ENCODE measurements around the gene STRC. TPM values are rescaled to one million over a fixed set of nuclear protein-coding genes. Genes with fewer than 3 reads are reported as not detected.
"Not testable (repeated sequence)": the region's sequence is repeated elsewhere in the genome, so short reads cannot be mapped to it uniquely, and the experiment has no call there.

Gene STRC
- 1.6 TPM for total RNA-seq

DNA sequence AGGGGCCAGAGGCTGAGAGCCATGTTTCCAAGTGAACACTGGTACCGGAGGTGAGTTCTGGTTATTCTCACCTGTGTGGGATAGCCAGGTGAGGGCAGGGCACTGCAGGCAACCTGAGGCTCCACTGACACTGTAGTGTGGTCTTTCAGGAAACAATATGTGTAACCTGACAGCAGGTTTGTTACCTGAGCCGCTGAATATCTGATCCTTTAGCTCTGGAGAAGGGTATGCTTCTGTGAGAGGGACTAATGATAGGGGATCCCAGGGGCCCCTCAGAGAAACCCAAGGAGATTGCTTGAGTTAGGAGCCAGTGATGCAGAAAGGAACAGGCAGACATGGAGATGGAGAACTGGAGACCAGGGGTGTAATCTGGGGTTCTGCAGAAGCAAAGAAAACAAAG lies at the start of gene STRC:
Gene STRC (minus strand): TSS at position 101 of the 400 bp plus-strand sequence. CDS start 78 bp downstream, at position 23.
- not testable (repeated sequence) for DNase-seq (ENCODE audit: low spot score)

DNA sequence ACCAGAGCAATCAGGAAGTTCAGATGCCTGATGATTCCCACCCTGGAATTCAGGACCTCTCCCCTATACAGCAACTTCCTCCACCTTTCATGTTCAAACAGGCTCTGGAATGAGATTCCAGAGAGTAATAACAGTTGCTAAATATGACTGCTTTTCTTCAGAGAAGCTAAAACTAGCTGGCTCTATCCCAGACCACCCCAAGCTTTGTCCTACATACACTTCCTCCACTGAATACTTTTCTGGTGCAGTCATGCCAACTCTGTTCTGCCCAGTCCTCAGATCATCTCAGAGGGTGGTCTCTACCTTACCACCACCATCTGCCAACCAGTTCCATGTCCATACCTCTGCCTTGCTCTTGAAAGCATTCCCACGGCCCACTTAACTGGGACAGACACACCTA lies 47.6 kb upstream of the STRC start:
- DNase-seq (ENCODE audit: low spot score), result not testable (repeated sequence)

DNA sequence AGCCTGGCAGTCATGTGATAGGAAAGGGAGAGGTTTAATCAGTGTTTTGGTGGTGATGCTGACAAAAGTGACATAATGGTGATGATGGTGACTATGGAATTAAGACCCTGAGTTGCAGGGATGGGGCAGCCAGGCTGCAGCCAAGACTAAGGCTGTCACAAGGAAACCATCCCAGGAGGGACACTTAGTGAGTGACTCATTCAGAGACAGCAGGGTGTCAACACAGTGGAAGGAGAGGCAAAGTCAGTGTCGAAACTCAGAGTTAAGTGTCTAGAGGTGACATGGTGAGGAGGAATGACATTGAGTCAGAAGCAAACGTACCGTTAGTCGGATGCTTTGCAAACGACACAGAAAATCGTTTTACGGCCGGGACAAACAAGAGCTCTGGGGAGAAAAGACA lies 44.7 kb upstream of the STRC start:
- not testable (repeated sequence) for DNase-seq (ENCODE audit: low spot score)

DNA sequence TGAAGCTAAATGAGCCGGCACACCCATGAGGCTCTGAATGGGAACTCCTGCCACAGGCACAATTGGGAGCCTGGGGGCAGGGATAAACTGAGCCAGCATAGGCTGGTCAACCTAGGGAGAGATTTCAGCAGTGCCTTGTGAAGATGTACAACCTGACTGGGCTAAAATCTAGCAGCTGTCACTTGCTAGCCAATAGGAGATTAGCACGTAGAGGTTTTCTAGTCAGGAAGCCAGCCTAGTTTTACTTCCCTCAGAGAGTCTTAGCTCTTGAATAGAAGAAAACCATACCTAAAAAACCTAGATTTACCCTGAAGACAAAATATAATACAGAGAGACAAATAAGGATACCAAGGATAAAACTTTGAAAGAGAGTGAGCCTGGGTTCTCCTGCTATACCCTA lies 43.7 kb upstream of the STRC start:
- DNase-seq (ENCODE audit: low spot score), result not testable (repeated sequence)

DNA sequence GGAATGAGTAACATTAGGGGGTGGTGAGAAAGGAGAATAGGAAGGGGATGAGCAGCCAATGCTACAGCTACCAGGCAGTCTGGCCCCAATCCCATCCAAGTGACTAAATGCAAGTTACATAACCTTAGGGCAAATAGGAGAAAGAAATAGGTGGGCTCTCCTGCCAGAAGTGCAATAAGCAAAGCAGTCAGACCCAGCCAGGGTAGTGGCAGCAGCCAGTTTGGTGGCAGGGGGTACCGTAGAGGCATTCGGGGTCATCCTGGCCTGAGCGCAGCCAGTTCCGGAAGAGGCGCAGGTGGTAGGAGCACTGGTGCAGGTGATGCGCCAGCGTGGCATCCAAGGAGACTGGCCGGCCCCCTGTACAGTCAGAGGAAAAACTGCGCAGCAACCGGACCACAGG lies 41.1 kb upstream of the STRC start:
- not testable (repeated sequence) for DNase-seq (ENCODE audit: low spot score)

DNA sequence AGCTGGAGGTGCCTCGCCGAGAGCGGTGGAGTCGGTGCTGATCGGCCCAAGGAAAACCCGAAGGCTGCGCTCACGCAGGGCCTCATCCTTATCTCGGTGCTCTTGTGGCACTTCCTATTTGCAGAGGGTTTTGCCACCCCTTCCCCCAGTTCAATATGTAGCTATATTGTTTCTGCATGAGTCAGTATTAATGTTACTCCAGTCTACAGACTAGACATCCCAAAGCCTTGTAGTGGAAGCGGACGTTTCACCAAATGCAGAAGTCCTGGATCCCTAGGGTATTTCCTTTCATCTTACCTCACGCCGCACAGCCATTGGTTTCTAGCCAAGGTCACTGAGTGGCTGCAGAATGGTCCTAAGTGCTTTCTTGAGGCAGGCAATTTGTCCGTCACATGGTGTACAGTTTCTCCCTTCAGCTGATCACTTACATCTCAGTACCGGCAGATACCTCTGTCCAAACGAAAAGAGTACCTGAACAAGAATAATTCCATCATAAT lies 30.9 kb upstream of the STRC start:
- DNase-seq (ENCODE audit: low spot score), result not testable (repeated sequence)

DNA sequence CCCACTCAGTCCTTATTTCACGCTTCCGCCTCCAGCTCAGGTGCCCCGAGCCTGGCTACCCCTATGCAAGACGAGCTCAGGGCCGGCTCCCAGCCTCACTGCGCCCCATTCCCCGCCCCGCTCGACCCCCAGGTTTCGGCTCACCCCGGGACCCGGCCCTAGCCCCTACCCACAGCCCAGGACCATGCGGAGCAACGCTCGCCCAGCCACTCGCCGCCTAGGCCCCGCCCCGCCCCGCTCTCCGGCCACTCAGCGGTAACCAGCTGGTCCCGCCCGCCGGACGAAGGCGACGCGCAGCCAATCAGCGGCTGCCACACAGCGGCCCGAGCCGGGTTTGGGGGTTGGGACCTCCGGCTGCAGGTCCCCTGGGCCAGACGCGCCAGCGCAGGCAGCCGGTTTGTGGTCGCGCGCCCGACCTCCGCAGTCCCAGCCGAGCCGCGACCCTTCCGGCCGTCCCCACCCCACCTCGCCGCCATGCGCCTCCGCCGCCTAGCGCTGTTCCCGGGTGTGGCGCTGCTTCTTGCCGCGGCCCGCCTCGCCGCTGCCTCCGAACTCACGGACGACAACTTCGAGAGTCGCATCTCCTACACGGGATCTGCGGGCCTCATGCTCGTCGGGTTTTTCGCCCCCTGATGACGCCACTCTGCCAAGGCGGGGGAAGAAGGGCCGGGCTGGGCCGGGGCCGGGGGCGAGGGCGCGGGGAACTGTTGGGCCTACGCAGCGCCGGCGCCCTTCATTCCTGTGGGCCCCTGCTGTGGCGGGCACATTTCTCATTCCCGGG lies 30.2 kb upstream of the STRC start, which contains the start of gene CATSPER2:
Gene CATSPER2 (minus strand): TSS at position 196 of the 781 bp plus-strand sequence. CDS start 783 bp downstream, outside the sequence.
- no peak for DNase-seq (ENCODE audit: low spot score)

DNA sequence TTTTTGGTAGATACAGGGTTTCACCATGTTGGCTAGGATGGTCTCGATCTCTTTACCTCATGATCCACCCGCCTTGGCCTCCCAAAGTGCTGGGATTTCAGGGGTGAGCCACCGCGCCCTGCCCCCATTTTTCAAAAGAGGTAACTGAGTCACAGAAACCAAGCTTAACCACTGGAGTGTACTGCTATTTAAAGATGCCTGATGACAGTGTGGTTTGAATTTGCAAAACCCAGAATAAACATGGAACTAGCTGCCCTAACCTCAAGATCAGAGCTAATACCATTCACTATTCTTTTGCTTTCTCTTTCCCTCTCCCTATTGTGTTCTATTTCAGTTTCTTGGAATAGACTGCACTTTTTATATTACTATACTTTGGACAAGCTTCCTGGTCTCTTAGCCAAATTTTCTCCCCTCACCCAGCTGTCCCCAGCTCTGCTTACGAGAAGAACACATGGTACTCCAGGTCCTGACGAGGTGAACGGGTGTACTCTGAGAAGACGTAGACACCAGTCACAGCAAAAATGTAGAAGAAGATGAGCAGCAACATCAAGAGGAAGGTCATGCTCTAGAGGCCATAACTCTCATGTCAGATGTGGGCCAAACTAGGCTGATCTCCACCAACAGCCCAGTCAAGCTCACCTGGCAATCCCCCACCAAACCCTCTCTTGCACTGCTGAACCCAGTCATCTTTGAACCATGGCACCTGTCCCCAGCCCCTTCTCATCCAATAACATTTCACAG lies 20.0 kb upstream of the STRC start:
- DNase-seq (ENCODE audit: low spot score), result not testable (repeated sequence)

DNA sequence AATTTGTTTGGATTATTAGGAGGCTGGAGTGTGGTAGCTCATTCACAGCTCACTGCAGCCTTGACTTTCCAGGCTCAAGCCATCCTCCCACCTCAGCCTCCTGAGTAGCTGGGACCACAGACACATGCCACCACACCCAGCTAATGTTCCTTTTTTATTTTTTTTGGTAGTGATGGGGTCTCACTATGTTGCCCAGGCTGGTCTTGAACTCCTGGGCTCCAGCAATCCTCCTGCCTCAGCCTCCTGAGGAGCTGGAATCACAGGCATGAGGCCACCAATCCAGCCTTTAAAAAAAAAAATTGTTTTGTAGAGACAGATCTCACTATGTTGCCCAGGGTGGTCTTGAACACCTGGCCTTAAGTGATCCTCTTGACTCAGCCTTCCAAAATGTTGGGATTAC lies 8.3 kb upstream of the STRC start:
- not testable (repeated sequence) for DNase-seq (ENCODE audit: low spot score)

DNA sequence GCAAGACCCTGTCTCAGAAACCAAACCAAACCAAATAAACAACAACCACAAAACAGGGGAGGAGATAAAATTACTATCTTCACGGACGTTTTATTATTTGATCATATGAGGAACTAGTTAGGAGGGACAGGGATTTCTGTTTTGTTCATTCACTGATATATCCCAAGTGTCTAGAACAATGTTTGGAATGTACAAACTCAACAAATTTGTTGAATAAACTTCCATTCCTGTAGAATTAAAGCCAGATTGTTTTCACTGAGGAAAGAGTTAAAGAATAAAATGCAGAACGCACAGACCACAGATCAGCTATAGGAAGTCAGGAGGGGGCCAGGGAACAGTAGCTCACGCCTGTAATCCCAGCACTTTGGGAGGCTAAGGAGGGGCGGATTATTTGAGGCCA lies 6.5 kb upstream of the STRC start:
- DNase-seq (ENCODE audit: low spot score), result no peak

DNA sequence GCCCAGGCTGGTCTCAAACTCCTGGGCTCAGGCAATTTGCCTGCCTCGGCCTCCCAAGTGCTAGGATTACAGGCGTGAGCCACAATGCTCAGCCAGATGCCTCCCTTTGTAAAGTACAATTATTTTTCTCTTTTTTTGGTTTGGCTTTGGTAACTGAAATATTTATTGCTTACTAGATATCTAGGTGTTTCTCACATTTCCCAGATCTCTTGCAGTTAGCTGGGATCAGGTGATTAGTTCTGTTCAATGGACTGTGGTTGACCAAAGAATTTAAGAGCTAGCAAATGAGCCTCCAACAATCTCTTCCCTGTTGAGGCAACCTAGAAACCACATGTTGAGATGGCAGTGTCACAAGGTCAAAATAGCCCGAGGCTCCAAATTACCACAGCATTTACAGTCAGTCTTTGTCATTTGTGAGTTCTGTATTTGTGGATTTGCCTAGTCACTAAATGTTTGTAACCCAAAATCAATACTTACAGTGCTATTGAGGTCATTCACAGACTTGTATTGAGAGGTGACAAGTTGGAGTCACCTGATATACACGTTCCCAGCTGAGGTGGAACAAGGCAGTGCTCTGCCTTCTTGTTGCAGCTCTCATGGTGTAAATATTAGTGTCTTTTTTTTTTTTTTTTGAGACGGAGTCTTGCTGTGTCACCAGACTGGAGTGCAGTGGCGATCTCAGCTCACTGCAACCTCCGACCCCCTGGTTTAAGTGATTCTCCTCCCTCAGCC lies 3.6 kb upstream of the STRC start:
- not testable (repeated sequence) for DNase-seq (ENCODE audit: low spot score)

DNA sequence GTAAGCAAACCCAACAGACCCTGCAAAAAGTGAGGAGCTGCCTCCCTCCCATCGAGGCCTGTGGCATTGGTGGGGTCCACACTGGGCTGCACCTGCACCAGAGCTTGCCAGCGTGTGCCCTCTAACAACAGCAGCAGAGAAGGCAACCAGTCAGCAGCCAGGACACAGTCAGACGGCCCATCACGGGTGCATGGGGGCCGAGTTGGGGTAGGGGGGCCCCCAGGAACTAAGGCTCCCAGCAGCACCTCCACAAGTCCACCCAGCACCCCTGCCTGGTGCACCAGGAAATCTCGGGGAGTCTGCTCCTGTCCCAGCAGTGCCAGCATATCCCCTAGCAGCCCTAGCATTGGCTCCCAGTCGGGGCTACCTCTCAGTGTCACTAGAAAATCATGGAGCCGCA lies 850 bp downstream of the STRC start:
- DNase-seq (ENCODE audit: low spot score), result not testable (repeated sequence)

DNA sequence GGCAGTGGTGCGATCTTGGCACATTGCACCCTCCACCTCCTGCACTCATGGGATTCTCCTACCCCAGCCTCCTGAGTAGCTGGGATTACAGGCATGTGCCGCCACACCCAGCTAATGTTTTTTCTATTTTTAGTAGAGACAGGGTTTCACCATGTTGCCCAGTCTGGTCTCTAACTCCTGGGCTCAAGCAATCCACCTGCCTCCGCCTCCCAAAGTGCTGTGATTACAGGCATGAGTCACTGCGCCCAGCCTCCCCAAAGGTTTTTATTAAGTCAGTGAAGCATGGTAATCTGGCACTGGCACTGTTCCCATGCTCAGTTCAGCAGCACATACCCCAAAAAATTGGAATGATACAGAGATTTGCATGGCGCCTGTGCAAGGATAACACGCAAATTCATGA lies 16.4 kb downstream of the STRC start:
- not testable (repeated sequence) for DNase-seq (ENCODE audit: low spot score)

DNA sequence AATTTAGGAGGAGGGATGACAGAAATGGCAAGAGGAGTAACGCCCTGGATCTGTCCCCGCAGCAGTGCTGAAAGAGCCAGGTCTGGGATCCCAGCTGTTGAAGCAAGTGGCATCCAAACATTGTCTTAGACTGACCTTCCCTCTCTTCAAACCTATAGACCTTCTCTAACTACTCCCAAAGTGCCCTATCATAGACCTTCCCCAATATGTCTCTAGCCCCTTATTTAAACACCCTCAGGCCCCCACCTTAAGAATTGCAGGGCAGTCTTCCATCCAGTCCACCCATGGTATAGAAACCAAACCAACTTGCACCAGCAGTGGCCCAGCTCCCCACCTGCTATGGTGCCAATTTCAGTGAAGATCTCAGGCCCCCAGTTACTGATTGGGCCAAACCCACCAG lies 18.4 kb downstream of the STRC start:
- DNase-seq (ENCODE audit: low spot score), result not testable (repeated sequence)

DNA sequence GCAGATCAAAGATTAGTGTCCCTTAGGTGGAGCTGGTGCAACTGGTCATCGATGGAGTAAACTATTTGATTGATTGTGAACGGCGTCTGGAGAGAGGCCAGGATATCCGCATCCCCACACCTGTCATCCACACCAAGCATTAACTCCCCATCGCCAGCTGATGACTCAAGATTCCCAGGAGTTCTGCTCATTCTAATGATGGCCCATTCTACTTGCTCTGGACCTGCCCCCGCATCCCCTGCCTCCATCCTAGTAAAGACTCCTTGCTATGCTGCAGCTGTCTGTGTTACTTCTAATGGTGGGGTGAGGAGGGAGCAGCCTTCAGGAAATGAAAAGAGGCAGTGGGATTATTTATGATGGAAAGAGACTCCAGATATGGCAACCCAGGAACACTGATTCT lies 19.5 kb downstream of the STRC start:
- DNase-seq (ENCODE audit: low spot score), result not testable (repeated sequence)

DNA sequence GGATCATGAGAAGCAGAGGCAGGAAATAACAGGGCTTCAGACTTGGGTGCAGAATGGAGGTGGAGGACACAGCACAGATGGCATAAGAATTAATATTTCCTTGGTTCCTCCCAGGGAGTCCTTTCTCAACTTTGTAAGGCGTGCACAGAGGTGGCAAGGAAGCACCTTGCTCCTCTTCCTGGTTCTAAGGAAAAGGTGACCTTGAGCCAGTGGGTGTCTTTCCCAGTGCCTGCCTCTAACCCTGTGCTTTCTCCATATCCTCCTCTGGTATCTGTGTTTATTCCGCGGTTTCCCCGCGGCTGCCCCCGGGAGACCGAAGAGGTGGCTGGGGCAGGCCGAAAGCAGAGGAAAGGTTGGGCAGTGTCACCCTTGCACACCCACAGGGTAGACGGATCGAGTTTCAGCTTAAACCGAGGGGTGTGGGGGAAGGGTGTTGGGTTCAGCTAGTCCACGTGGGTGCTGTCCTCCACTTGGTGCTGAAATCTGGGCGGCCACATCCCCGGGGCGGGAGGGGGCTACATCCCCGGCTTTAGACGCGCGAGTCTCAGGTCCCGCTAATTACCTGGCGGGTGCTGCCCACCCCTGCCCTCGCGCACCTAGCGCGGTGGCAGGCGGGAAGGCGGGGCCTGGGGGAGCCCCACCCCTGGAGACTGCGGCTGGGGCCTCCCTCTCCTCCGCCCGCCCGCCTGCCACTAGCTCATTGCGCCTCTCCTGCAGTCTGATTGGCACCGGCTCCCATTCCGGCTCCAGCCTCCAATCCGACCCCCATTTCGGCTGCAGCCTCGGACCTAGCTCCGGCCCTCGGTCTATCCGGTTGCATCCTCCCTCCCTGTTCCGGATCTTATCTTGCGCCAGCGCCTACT lies 25.0 kb downstream of the STRC start, which contains the start of gene CKMT1B:
Gene CKMT1B (plus strand): TSS at position 700 of the 863 bp plus-strand sequence. CDS start 192 bp downstream, outside the sequence.
- not testable (repeated sequence) for DNase-seq (ENCODE audit: low spot score)

DNA sequence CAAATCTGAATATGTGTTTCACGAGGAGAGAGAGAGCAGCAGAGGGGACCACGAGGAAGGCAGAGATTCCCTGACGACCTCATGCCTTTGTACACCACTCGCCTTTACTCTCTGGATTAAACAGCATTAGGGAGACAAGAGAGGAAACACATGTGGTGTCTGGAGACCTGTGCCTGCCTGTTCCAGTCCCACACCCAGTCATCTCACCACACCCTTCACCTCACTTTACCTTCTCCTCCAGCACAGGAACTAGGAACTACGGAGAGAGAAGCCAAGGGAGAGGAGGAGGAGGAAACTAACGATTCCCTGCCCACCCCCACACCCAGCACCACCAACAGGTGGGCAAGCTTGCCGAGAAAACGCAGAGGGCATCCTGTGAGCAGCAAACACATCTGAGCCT lies 25.8 kb downstream of the STRC start:
- not testable (repeated sequence) for DNase-seq (ENCODE audit: low spot score)

DNA sequence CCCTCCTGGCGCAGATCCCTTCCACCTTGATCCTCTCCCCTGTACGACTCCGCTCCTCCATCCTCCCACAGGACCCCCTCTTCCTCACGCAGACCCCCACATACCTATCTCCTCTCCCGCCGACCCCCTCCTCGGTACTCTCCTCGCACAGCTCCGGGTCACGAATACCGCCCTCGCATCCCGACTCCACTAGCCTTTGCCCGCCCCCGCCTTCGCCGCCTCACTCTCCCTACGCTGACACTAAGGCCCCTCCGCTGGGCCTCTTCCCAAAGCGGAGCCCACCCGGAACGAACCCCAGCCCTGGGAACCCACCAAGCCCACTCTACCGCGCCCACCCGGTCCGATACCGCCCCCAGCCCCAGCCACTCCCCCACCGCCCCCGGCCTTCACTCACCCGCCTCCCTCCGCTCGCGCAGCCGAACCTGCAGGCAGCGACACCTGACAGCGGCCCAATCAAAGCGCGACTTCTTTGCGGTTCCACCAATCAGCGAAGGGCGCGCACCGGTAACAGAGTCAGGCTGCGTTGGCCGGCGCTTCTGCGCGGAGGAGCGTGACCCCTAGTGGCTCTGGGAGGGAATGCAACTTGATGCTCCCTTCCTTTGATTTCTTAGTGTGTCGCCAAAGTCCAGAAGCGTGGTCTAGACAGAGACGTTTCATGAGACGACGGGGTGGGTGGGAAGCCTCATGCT lies 28.7 kb downstream of the STRC start, which contains the start of gene PPIP5K1:
Gene PPIP5K1 (minus strand): TSS at position 431 of the 689 bp plus-strand sequence. CDS start 5,704 bp downstream, outside the sequence.
- not testable (repeated sequence) for DNase-seq (ENCODE audit: low spot score)

DNA sequence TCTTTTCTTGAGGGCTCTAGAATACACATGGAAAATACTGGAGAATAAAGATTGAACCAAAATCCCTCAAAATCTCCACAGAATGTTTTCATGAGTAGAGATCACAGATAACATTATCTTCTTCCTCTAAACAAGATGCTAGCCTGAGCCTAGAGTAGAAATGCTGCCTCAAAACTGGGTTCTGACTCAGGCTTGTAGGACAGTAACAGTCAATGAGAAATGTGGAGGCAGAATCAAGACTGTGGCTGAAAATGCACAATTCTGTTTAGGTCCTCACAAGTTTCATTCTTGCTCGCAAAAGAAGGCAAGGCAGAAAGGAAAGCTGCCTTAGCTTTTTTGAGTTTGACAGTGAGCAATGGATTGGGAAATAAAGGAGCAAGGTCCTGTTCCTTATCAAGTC lies 44.0 kb downstream of the STRC start:
- not testable (repeated sequence) for DNase-seq (ENCODE audit: low spot score)

DNA sequence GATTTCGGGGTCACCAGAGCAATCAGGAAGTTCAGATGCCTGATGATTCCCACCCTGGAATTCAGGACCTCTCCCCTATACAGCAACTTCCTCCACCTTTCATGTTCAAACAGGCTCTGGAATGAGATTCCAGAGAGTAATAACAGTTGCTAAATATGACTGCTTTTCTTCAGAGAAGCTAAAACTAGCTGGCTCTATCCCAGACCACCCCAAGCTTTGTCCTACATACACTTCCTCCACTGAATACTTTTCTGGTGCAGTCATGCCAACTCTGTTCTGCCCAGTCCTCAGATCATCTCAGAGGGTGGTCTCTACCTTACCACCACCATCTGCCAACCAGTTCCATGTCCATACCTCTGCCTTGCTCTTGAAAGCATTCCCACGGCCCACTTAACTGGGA lies 52.0 kb downstream of the STRC start:
- DNase-seq (ENCODE audit: low spot score), result not testable (repeated sequence)

All from mucosa of gallbladder (tissue), 1 donor.